Fibroblast of pulmonary artery (primary cell): ENCODE results near the gene ZFP3.
"Not testable (repeated sequence)": the region's sequence is repeated elsewhere in the genome, so short reads cannot be mapped to it uniquely, and the experiment has no call there.

Source experiments
- DNase-seq: peaks from one replicate; pipeline ENCODE4 v3.0.0-alpha.2; 2010; ENCODE audit warnings: low read depth
- H3K4me3 ChIP-seq: replicated peaks from 2 replicates; pipeline ENCODE4 v1.5.1; 2011; ENCODE audit warnings: low read depth, mild to moderate bottlenecking, control low read depth, low read length, moderate library complexity
- CTCF ChIP-seq: IDR thresholded peaks from 2 replicates; pipeline ENCODE4 v1.5.1; 2011; ENCODE audit warnings: mild to moderate bottlenecking, control low read depth, low read length, inconsistent platforms; ENCODE audit errors: missing control alignments

Gene ZFP3

GRCh38 chr17:5135726-5136579 lies 57.7 kb downstream of the ZFP3 start:
- H3K4me3 ChIP-seq: no peak overlapping the region
- TF ChIP-seq CTCF: no peak
- no peak for DNase-seq

- DNase-seq, H3K4me3 ChIP-seq: not testable (repeated sequence)
Measured at GRCh38 chr17:5136580-5137412, 58.5 kb downstream of the ZFP3 start.

GRCh38 chr17:5137511-5138197 lies 59.4 kb downstream of the ZFP3 start:
- not testable (repeated sequence) for H3K4me3 ChIP-seq, DNase-seq

GRCh38 chr17:5138198-5138544 lies 59.9 kb downstream of the ZFP3 start:
- DNase-seq, H3K4me3 ChIP-seq: not testable (repeated sequence)

- no peak for DNase-seq
- no peak overlapping the region for H3K4me3 ChIP-seq
- no peak for TF ChIP-seq CTCF
Measured at GRCh38 chr17:5138616-5139457, 60.6 kb downstream of the ZFP3 start.

GRCh38 chr17:5139458-5139732 lies 61.1 kb downstream of the ZFP3 start:
- TF ChIP-seq CTCF: no peak

GRCh38 chr17:5142877-5143276 lies 64.6 kb downstream of the ZFP3 start:
- H3K4me3 ChIP-seq, DNase-seq: not testable (repeated sequence)

More at GRCh38 chr17:5139458-5139732, 61.1 kb downstream of the ZFP3 start:
- DNase-seq: no peak
- H3K4me3 ChIP-seq: no peak overlapping the region
